Lung microvascular endothelial cell (primary cell): ENCODE results near the gene FADS2. TPM values are rescaled to one million over a fixed set of nuclear protein-coding genes. Genes with fewer than 3 reads are reported as not detected.
A peak's percentile ranks its signal among the peaks of the same experiment; 100 is the strongest.

Source experiments
- DNase-seq, 2 donors: peaks; one replicate each; pipeline versions ENCODE4 v3.0.0 to v3.0.0-alpha.2; 2010; ENCODE audit warnings: low read depth in 2 of 2
- total RNA-seq: library from RNA; depleted of rRNA; stranded (reverse); fragments of >200 nt; gene quantifications from 2 replicates; pipeline ENCODE4 v1.2.1, GENCODE V29; 2014

FADS2 gene
- total RNA-seq, 1 donor from 2014 or later = 41.3 TPM

GRCh38 chr11:61820174-61820573 is 7.9 kb upstream of the FADS2 start:
- peak in 1 of 2 donors; percentile 57 for DNase-seq

DNA sequence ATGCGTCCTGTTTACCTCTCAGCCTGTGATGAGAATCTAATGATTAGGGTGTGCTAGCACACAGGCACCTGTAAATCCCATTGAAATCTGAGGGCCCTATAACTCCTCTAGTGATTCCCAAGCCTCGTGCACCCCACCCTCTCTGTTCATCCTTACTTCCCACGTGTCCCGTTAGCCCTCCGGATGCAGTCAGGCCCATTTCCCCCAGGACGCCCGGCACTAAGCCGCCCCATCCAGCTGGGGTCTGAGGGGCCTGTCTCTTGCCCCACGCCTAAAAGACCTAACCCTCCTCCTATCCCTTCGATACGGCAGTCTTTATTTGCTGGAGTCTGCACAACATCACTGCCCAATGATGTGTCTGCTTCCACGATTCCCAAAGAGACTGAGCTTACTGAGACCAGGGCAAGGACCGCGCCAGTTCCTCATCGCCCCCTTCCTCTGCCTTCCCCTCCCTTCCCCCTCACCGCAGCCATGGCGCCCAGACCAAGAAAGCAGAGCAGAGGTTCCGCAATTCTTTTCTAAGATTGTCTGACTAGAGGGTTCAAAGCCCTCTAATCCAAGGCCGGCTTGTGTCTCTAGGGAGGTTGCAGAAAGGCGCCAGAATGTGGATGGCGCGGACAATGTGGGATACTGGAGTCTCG is 1.1 kb upstream of the FADS2 start:
- DNase-seq = no peak

GRCh38 chr11:61828379-61828628 is 204 bp downstream of the FADS2 start:
- DNase-seq = no peak

GRCh38 chr11:61828629-61829407 is 718 bp downstream of the FADS2 start:
- peak; percentile 17 to 35 for DNase-seq

DNA sequence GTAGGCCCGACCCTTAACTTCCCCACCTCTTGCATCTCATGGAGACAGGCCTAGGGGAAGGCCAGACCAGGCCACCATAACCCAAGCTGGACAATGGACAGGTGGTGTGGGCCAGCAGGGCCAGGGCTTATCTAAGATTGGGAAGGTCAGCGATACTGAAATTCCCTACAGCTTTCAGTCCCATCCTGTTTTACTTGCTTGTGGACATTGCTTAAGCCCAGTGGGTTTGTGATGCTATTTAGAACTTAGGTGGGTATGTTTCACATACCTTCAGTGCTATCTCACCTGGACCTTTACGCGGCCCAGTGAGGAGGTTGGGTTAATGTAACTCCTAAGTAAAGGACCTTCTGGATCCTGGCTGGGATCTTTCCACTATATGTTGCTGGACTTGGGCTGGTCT is 1.7 kb downstream of the FADS2 start:
- no peak for DNase-seq

GRCh38 chr11:61830237-61831105 is 2.4 kb downstream of the FADS2 start:
- no peak for DNase-seq

GRCh38 chr11:61832207-61832606 is 4.1 kb downstream of the FADS2 start:
- DNase-seq = no peak

- no peak for DNase-seq
Observed at GRCh38 chr11:61832754-61833153, 4.7 kb downstream of the FADS2 start.

DNA sequence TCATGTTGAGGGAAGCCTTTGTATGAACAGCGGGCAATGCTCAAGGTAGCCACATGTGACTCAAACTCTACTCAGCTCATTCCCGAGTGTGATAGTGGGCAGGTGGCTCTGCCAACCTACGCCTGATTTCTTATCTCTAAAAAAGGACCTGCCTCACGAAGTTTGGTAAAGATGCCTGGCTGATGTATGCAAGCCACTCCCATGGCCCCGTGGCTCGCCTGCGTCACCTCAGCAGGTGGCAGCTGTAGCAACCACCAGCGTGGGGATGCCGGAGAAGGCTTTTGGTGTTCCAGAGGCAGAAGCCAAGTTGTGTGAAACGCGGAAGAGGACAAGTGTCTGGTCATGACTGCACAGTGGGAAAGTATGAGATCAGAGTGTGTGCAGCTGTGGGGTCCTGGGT is 5.4 kb downstream of the FADS2 start:
- no peak for DNase-seq

GRCh38 chr11:61833926-61834277 is 5.8 kb downstream of the FADS2 start:
- no peak for DNase-seq

DNA sequence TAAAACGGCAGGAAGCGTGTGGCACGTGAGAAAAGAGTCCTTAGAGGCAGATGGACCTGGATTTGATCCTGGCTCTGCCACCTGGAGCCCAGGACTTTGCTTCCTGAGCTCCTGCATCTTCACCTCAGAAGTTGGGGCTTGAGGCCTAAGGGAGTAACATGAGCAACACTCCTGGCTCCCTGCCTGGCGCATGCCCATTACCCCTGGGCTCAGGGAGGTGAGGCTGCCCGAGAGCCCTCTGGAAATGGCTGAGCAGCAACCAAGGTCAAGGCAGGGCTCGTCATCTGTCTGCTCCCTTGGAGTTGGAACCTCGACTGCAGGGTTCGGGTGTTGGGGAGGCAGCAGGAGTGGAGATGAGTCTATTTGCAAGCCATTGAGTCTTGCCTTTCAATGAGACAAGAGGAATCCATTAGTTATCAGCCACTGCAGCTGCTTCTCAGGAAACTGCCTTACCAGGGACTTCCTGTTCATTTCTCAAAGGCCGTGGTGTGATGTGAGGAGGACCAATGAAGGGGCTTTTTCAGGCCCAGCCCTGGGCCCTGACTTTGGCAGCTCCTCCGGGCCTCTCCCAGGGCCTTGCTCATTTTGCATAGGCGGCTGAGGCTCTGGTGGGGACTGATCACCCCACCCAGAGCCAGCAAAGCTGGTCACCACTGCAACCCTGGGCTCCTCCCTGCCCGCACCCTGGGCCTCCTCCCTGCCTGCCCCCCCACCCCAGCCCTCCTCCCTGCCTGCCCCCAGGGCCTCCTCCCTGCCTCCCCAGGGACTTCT is 6.4 kb downstream of the FADS2 start:
- peak; percentile 12 to 83 for DNase-seq

DNA sequence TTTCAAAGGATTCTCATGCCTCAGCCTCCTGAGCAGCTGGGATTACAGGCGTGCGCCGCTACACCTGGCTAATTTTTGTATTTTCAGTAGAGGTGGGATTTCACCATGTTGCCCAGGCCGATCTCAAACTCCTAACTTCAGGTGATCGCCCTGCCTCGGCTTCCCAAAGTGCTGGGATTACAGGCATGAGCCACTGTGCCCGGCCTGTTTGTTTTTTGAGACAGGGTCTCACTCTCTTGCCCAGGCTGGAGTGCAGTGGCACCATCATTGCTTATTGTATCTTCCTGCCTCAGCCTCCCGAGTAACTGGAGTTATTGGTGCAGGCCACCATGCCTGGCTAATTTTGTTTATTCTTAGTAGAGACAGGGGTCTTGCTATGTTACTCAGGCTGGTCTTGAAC is 8.1 kb downstream of the FADS2 start:
- no peak for DNase-seq

GRCh38 chr11:61837411-61838005 is 9.4 kb downstream of the FADS2 start:
- DNase-seq = no peak

DNA sequence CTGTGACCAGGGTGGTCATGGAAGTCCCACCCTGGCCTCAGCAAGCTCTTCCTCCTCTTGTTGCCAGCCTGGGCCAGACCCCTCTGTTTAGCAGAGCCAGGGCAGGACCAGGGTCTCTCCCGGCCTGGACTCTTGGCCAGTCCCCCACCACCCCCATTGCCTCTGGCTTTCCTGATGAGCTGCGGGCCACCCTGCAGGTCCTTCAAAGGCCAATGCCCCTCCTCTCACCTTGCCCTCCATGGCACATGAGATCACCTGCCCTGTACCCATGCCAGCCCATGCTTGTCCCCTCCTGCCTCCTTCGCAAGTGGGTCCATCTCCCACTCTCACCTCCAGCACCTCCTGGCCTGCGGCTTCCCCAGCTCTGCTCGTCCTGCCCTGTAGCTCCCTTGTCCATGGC is 10.4 kb downstream of the FADS2 start:
- DNase-seq = no peak

DNA sequence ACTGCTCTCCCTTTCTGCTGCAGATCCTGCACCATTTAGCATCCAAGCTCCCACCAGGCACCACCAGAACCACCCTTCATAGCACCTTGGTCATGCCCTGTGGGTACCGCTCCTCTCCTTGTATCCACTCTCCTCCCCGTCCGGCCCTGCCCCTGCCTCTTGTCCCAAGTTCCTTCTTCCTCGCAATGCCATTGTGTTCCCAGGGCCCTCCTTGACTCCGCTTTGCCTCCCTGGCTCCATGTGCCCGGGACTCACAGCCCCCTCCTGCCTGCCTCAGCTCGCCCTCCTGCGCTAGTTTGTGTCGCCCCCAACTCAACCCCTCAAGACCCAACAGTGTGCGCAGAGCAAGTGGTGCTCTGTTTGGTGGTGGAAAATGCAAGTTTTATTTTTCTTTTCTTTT is 10.8 kb downstream of the FADS2 start:
- DNase-seq = no peak

DNA sequence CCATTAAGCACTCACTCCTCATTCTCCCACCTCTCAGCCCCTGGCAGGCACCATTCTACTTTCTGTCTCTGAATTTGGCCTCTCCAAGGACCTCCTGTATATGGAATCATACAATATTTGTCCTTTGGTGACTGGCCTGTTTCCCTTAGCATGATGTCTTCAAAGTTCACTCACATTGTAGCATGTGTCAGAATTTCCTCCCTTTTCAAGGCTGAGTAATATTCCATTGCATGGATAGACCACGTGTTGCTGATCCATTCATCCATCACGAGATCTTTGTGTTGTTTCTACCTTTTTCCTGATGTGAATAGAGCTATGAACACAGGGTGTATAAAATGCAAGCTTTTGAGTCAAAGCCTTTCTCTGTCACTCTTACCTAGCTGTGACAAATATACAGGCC is 11.6 kb downstream of the FADS2 start:
- no peak for DNase-seq

GRCh38 chr11:61840371-61840770 is 12.3 kb downstream of the FADS2 start:
- DNase-seq = no peak

- no peak for DNase-seq
Observed at GRCh38 chr11:61841636-61842527, 13.8 kb downstream of the FADS2 start.

- no peak for DNase-seq
Observed at GRCh38 chr11:61842528-61842820, 14.4 kb downstream of the FADS2 start.

DNA sequence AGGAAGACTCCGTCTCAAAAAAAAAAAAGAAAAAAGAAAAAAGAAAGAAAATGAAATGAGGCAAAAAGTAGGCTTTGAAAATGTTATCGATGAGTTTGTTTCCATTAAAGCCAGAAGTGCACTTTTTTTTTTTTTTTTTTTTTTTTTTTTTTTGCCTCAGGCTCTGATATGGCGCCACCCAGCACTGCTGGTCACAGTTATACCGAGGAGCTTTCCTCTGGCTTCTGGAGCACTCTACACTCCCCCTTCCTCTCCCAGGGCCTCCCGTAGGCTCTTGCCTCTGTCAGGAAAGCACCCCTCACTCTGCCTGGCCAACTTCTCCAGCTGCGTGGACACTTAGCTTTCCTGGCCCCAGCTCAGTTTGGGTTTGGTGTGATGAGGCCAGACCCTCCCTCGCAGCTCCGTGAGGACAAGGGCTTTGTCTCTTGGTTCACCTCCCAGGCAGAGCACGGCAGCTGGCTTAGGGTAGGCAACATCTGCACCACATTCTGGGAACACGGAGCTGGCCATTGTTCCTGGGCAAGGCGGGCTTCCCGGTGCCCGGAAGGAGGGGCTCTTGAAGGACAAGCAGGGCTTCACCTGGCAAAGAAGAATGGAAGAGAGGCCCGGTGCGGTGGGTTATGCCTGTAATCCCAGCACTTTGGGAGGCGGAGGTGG is 16.9 kb downstream of the FADS2 start:
- no peak for DNase-seq
